Measurements from ENCODE around the gene CAMK1D.

The CAMK1D gene

GRCh38 chr10:12405342-12406320 lies 56.3 kb downstream of the CAMK1D start:
- in situ Hi-C loops (cut with HindIII; ENCODE audit: low sequenced_read_pairs) = no loop called here
- TF ChIP-seq, protein P1, sequence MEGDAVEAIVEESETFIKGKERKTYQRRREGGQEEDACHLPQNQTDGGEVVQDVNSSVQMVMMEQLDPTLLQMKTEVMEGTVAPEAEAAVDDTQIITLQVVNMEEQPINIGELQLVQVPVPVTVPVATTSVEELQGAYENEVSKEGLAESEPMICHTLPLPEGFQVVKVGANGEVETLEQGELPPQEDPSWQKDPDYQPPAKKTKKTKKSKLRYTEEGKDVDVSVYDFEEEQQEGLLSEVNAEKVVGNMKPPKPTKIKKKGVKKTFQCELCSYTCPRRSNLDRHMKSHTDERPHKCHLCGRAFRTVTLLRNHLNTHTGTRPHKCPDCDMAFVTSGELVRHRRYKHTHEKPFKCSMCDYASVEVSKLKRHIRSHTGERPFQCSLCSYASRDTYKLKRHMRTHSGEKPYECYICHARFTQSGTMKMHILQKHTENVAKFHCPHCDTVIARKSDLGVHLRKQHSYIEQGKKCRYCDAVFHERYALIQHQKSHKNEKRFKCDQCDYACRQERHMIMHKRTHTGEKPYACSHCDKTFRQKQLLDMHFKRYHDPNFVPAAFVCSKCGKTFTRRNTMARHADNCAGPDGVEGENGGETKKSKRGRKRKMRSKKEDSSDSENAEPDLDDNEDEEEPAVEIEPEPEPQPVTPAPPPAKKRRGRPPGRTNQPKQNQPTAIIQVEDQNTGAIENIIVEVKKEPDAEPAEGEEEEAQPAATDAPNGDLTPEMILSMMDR (IDR thresholded peaks at IDR 0.05; ENCODE audit: low read depth, low read length, missing control alignments) = no peak
- H3K4me3 ChIP-seq (ENCODE audit: low read depth, low read length) = no peak overlapping the region
- DNase-seq (ENCODE audit: low read depth) = no peak

GRCh38 chr10:12406764-12407400 lies 57.5 kb downstream of the CAMK1D start:
- no peak for DNase-seq (ENCODE audit: low read depth)
- TF ChIP-seq, protein P1 (IDR thresholded peaks at IDR 0.05; ENCODE audit: low read depth, low read length, missing control alignments) = no peak
- no peak overlapping the region for H3K4me3 ChIP-seq (ENCODE audit: low read depth, low read length)
- in situ Hi-C loops (cut with HindIII; ENCODE audit: low sequenced_read_pairs) = no loop called here

GRCh38 chr10:12408472-12408871 lies 59.1 kb downstream of the CAMK1D start:
- TF ChIP-seq, protein P1 (IDR thresholded peaks at IDR 0.05; ENCODE audit: low read depth, low read length, missing control alignments) = no peak
- no peak for DNase-seq (ENCODE audit: low read depth)
- no peak overlapping the region for H3K4me3 ChIP-seq (ENCODE audit: low read depth, low read length)
- in situ Hi-C loops (cut with HindIII; ENCODE audit: low sequenced_read_pairs) = no loop called here

- H3K4me3 ChIP-seq (ENCODE audit: low read depth, low read length) = no peak overlapping the region
- no peak for DNase-seq (ENCODE audit: low read depth)
- in situ Hi-C loops (cut with HindIII; ENCODE audit: low sequenced_read_pairs) = no loop called here
- TF ChIP-seq, protein P1 (IDR thresholded peaks at IDR 0.05; ENCODE audit: low read depth, low read length, missing control alignments) = no peak
Observed at GRCh38 chr10:12409161-12409560, 59.8 kb downstream of the CAMK1D start.

DNA sequence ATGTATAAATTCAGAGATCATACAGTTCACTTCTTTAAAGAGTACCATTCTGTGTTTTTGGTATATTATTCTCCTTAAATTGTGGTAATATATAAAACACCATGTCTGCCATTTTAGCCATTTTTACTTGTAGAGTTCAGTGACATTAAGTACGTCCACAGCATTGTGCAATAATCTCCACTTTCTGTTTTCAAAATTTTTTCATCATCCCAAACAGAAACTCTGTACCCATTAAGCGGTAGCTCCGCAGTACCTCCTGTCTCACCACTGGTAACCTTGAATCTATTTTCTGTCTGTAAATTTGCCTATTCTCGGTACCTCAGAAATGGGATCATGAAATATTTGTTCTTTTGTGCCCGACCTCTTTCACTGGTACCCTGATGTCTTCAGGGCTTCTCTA lies 60.3 kb downstream of the CAMK1D start:
- no peak overlapping the region for H3K4me3 ChIP-seq (ENCODE audit: low read depth, low read length)
- in situ Hi-C loops (cut with HindIII; ENCODE audit: low sequenced_read_pairs) = no loop called here
- DNase-seq (ENCODE audit: low read depth) = no peak
- TF ChIP-seq, protein P1 (IDR thresholded peaks at IDR 0.05; ENCODE audit: low read depth, low read length, missing control alignments) = no peak

DNA sequence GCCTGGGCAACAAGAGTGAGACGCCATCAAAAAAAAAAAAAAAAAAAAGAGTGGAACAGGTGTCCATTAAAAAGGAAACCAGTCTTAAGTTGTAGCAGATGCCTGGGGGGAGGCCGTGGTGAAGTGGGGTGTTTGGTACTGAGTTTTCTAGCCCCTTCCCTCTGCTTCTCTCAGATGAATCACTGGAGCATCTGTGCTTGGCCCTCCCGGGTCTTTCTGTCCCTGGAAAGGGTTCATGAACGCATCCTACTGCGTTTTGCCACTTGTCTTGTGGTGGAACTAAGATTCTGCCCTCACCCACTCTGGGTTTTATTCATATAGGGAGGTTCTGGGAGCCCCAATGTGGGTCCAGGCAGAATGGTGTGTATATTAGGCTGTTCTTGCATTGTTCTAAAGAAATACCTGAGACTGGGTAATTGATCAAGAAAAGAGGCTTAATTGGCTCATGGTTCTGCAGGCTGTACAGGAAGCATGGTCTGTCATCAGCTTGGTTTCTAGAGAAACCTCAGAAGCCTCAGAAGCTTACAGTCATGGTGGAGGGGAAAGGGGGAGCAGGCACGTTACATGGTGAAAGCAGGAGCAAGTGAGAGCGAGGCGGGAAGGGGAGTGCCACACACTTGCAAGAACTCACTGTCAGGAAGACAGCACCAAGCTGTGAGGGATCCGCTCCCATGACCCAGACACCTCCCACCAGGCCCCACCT lies 63.5 kb downstream of the CAMK1D start:
- no peak overlapping the region for H3K4me3 ChIP-seq (ENCODE audit: low read depth, low read length)
- TF ChIP-seq, protein P1 (IDR thresholded peaks at IDR 0.05; ENCODE audit: low read depth, low read length, missing control alignments) = no peak
- in situ Hi-C loops (cut with HindIII; ENCODE audit: low sequenced_read_pairs) = no loop called here
- no peak for DNase-seq (ENCODE audit: low read depth)

Data from astrocyte of the cerebellum (primary cell).